ENCODE results near the gene SQOR. TPM values are rescaled to one million over a fixed set of nuclear protein-coding genes. Genes with fewer than 3 reads are reported as not detected.

Gene SQOR
- polyA plus RNA-seq (2013, experiment 1 of 2): 90.1 TPM
- 94.1 TPM for polyA plus RNA-seq (2013, experiment 2 of 2)

- WGBS: 4% methylated on average over 51 of the region's 53 CpGs
- Histone ChIP-seq H3K4me1 (ENCODE audit: control insufficient read depth, insufficient read depth, low read depth, low read length) (peaks cover 14% of the 10 kb centered on the region), H2BK15ac (ENCODE audit: low read depth, poor library complexity, severe bottlenecking) (peak within 1 kb of the TSS; percentile 87), H2AK5ac (ENCODE audit: low read length, severe bottlenecking) (no peak within 1 kb of the TSS), H2BK12ac (ENCODE audit: low read length in 2 of 2) (peak within 1 kb of the TSS in 1 of 2 experiments; percentile 71), H3K4ac (ENCODE audit: low read depth in 1 of 2, low read length in 2 of 2) (peak within 1 kb of the TSS; percentile 73 to 90), H3K9me3 (ENCODE audit: control insufficient read depth, low read length) (no peaks in the 10 kb centered on the region), H2BK5ac (ENCODE audit: low read depth, low read length, poor library complexity, severe bottlenecking) (no peak within 1 kb of the TSS), H2BK120ac (ENCODE audit: low read depth, low read length) (peak within 1 kb of the TSS; percentile 71), H3K14ac (ENCODE audit: low read length in 2 of 2) (peak within 1 kb of the TSS in 1 of 2 experiments; percentile 68), H3K27ac (ENCODE audit: low read length, poor library complexity, severe bottlenecking) (peak within 1 kb of the TSS; percentile 57), H3K27me3 (ENCODE audit: control insufficient read depth in 1 of 2, insufficient read depth in 1 of 2, low read length in 2 of 2) (no peaks in the 10 kb centered on the region), H4K91ac (ENCODE audit: low read length) (peak within 1 kb of the TSS; percentile 80), H3K9ac (ENCODE audit: low read length) (peak within 1 kb of the TSS; percentile 95), H3K18ac (ENCODE audit: low read depth in 1 of 2, low read length in 2 of 2) (peak within 1 kb of the TSS; percentile 73 to 93), H3K4me3 (ENCODE audit: insufficient read depth in 1 of 2, low read depth in 1 of 2, low read length in 2 of 2) (peak within 1 kb of the TSS; percentile 77 to 97), H3K36me3 (ENCODE audit: control insufficient read depth in 1 of 2, insufficient read depth in 2 of 2, low read depth in 1 of 2, low read length in 2 of 2) (peaks cover 0 to 2% of the 10 kb centered on the region in 2 experiments), H3K4me2 (ENCODE audit: low read length, poor library complexity, severe bottlenecking) (peak within 1 kb of the TSS; percentile 64), H3K23ac (ENCODE audit: low read length in 2 of 2) (peak within 1 kb of the TSS in 1 of 2 experiments; percentile 72), H4K8ac (ENCODE audit: low read length) (peak within 1 kb of the TSS; percentile 95), H3K79me1 (replicated peaks; ENCODE audit: low read length, poor library complexity, severe bottlenecking) (peaks cover 11% of the 10 kb centered on the region), H2AFZ (ENCODE audit: low read depth, low read length) (peak within 1 kb of the TSS; percentile 96)
- peak; percentile 80 for DNase-seq
Observed at GRCh38 chr15:45634432-45635190, at the start of gene SQOR. Gene SQOR, plus strand, starts transcription at chr15:45635029. Its CDS starts 23,895 bp downstream, at chr15:45658924.

- Histone ChIP-seq H4K91ac (ENCODE audit: low read length) (no peak overlapping the region), H3K23ac (ENCODE audit: low read length in 2 of 2) (no peak overlapping the region), H3K4me2 (ENCODE audit: low read length, poor library complexity, severe bottlenecking) (no peak overlapping the region), H3K4me3 (ENCODE audit: insufficient read depth in 1 of 2, low read depth in 1 of 2, low read length in 2 of 2) (no peak overlapping the region), H2BK15ac (ENCODE audit: low read depth, poor library complexity, severe bottlenecking) (no peak overlapping the region), H3K14ac (ENCODE audit: low read length in 2 of 2) (no peak overlapping the region), H3K36me3 (ENCODE audit: control insufficient read depth in 1 of 2, insufficient read depth in 2 of 2, low read depth in 1 of 2, low read length in 2 of 2) (no peaks in the 10 kb centered on the region), H2BK12ac (ENCODE audit: low read length in 2 of 2) (no peak overlapping the region), H3K4me1 (ENCODE audit: control insufficient read depth, insufficient read depth, low read depth, low read length) (peaks cover under 1% of the 10 kb centered on the region), H3K79me1 (replicated peaks; ENCODE audit: low read length, poor library complexity, severe bottlenecking) (peaks cover 1% of the 10 kb centered on the region), H2BK5ac (ENCODE audit: low read depth, low read length, poor library complexity, severe bottlenecking) (no peak overlapping the region), H2BK120ac (ENCODE audit: low read depth, low read length) (no peak overlapping the region), H3K27ac (ENCODE audit: low read length, poor library complexity, severe bottlenecking) (no peak overlapping the region), H2AK5ac (ENCODE audit: low read length, severe bottlenecking) (no peak overlapping the region), H4K8ac (ENCODE audit: low read length) (no peak overlapping the region), H3K9ac (ENCODE audit: low read length) (peak overlapping the region; percentile 95), H3K18ac (ENCODE audit: low read depth in 1 of 2, low read length in 2 of 2) (no peak overlapping the region), H2AFZ (ENCODE audit: low read depth, low read length) (no peak overlapping the region), H3K4ac (ENCODE audit: low read depth in 1 of 2, low read length in 2 of 2) (no peak overlapping the region), H3K27me3 (ENCODE audit: control insufficient read depth in 1 of 2, insufficient read depth in 1 of 2, low read length in 2 of 2) (no peaks in the 10 kb centered on the region), H3K9me3 (ENCODE audit: control insufficient read depth, low read length) (no peaks in the 10 kb centered on the region)
- 92% methylated on average over 5 of the region's 7 CpGs for WGBS
- no peak for DNase-seq
Observed at GRCh38 chr15:45585069-45585791, 49.6 kb upstream of the SQOR start.

- H3K4ac ChIP-seq (ENCODE audit: low read depth in 1 of 2, low read length in 2 of 2): peak overlapping the region in 1 of 2 experiments; percentile 95
- no peak overlapping the region for H2BK120ac ChIP-seq (ENCODE audit: low read depth, low read length)
- H3K18ac ChIP-seq (ENCODE audit: low read depth in 1 of 2, low read length in 2 of 2): no peak overlapping the region
- H2AK5ac ChIP-seq (ENCODE audit: low read length, severe bottlenecking): no peak overlapping the region
- H3K79me1 ChIP-seq (replicated peaks; ENCODE audit: low read length, poor library complexity, severe bottlenecking): peaks cover 1% of the 10 kb centered on the region
- no peak overlapping the region for H2BK12ac ChIP-seq (ENCODE audit: low read length in 2 of 2)
- no peak overlapping the region for H2BK15ac ChIP-seq (ENCODE audit: low read depth, poor library complexity, severe bottlenecking)
- no peaks in the 10 kb centered on the region for H3K27me3 ChIP-seq (ENCODE audit: control insufficient read depth in 1 of 2, insufficient read depth in 1 of 2, low read length in 2 of 2)
- H3K4me2 ChIP-seq (ENCODE audit: low read length, poor library complexity, severe bottlenecking): peak overlapping the region; percentile 76
- H3K23ac ChIP-seq (ENCODE audit: low read length in 2 of 2): no peak overlapping the region
- H3K27ac ChIP-seq (ENCODE audit: low read length, poor library complexity, severe bottlenecking): no peak overlapping the region
- peak overlapping the region; percentile 95 for H3K9ac ChIP-seq (ENCODE audit: low read length)
- H2AFZ ChIP-seq (ENCODE audit: low read depth, low read length): no peak overlapping the region
- H3K36me3 ChIP-seq (ENCODE audit: control insufficient read depth in 1 of 2, insufficient read depth in 2 of 2, low read depth in 1 of 2, low read length in 2 of 2): no peaks in the 10 kb centered on the region
- no peak overlapping the region for H2BK5ac ChIP-seq (ENCODE audit: low read depth, low read length, poor library complexity, severe bottlenecking)
- H3K4me1 ChIP-seq (ENCODE audit: control insufficient read depth, insufficient read depth, low read depth, low read length): peaks cover 3% of the 10 kb centered on the region
- no peak overlapping the region for H4K91ac ChIP-seq (ENCODE audit: low read length)
- no peak for DNase-seq
- no peak overlapping the region for H3K14ac ChIP-seq (ENCODE audit: low read length in 2 of 2)
- H3K4me3 ChIP-seq (ENCODE audit: insufficient read depth in 1 of 2, low read depth in 1 of 2, low read length in 2 of 2): peak overlapping the region in 1 of 2 experiments; percentile 90
- WGBS: 82% methylated on average over 3 of the region's 3 CpGs
- no peaks in the 10 kb centered on the region for H3K9me3 ChIP-seq (ENCODE audit: control insufficient read depth, low read length)
- no peak overlapping the region for H4K8ac ChIP-seq (ENCODE audit: low read length)
Observed at GRCh38 chr15:45586125-45586524, 48.7 kb upstream of the SQOR start.

DNA sequence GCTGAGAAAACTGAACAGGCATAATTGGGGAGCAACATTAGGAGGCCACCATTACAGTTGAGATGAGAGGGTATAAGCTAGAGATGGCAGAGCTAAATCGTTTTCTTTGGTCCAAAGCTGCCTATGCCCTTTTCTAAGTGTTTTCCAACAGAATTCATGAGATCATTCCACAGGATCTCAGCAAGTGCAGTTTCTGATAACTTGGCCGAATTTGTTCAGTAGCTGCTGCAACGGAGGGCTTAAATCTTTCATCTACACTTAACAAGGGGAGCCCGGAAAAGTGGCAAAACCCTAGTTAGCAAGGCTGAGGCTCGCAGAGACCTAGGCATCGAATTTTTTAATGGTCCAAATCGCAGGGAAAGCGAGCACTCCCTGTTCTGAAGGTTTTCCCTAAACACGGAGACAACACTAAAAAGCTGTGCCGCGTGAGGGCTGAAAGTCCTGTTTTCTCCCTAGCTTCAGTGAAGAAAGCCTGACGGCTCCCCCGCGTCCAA, 48.2 kb upstream of the SQOR start:
- no peak for DNase-seq
- Histone ChIP-seq H3K18ac (ENCODE audit: low read depth in 1 of 2, low read length in 2 of 2) (peak overlapping the region; percentile 95 to 96), H3K79me1 (replicated peaks; ENCODE audit: low read length, poor library complexity, severe bottlenecking) (peaks cover 1% of the 10 kb centered on the region), H3K27ac (ENCODE audit: low read length, poor library complexity, severe bottlenecking) (peak overlapping the region; percentile 89), H4K8ac (ENCODE audit: low read length) (peak overlapping the region; percentile 91), H3K4me1 (ENCODE audit: control insufficient read depth, insufficient read depth, low read depth, low read length) (peaks cover 5% of the 10 kb centered on the region), H3K9me3 (ENCODE audit: control insufficient read depth, low read length) (no peaks in the 10 kb centered on the region), H2BK120ac (ENCODE audit: low read depth, low read length) (peak overlapping the region; percentile 55), H3K4me2 (ENCODE audit: low read length, poor library complexity, severe bottlenecking) (peak overlapping the region; percentile 76), H2AK5ac (ENCODE audit: low read length, severe bottlenecking) (no peak overlapping the region), H3K36me3 (ENCODE audit: control insufficient read depth in 1 of 2, insufficient read depth in 2 of 2, low read depth in 1 of 2, low read length in 2 of 2) (no peaks in the 10 kb centered on the region), H2AFZ (ENCODE audit: low read depth, low read length) (no peak overlapping the region), H3K14ac (ENCODE audit: low read length in 2 of 2) (no peak overlapping the region), H3K4ac (ENCODE audit: low read depth in 1 of 2, low read length in 2 of 2) (peak overlapping the region; percentile 69 to 95), H3K4me3 (ENCODE audit: insufficient read depth in 1 of 2, low read depth in 1 of 2, low read length in 2 of 2) (peak overlapping the region; percentile 85 to 90), H3K27me3 (ENCODE audit: control insufficient read depth in 1 of 2, insufficient read depth in 1 of 2, low read length in 2 of 2) (no peaks in the 10 kb centered on the region), H2BK15ac (ENCODE audit: low read depth, poor library complexity, severe bottlenecking) (no peak overlapping the region), H3K9ac (ENCODE audit: low read length) (peak overlapping the region; percentile 95), H2BK5ac (ENCODE audit: low read depth, low read length, poor library complexity, severe bottlenecking) (no peak overlapping the region), H3K23ac (ENCODE audit: low read length in 2 of 2) (no peak overlapping the region), H2BK12ac (ENCODE audit: low read length in 2 of 2) (no peak overlapping the region), H4K91ac (ENCODE audit: low read length) (peak overlapping the region; percentile 92)
- 5% methylated on average over 14 of the region's 14 CpGs for WGBS
